Endothelial cell of umbilical vein (primary cell): ENCODE data around the gene UBXN1.

Experiments
- EZH2 ChIP-seq: IDR thresholded peaks from 2 replicates; pipeline ENCODE4 v1.6.1; 2012; ENCODE audit warnings: borderline replicate concordance, low read depth, mild to moderate bottlenecking, moderate library complexity, low read length, inconsistent platforms; ENCODE audit not compliant: severe bottlenecking
- FOS ChIP-seq: IDR thresholded peaks from 2 replicates; pipeline ENCODE4 v1.6.1; 2011; ENCODE audit warnings: mild to moderate bottlenecking, low read length, moderate library complexity, borderline replicate concordance; ENCODE audit not compliant: insufficient read depth
- JUN ChIP-seq: IDR thresholded peaks from 2 replicates; pipeline ENCODE4 v1.6.1; 2011; ENCODE audit warnings: borderline replicate concordance, low read depth; ENCODE audit not compliant: insufficient read length, insufficient read depth
- MYC ChIP-seq: IDR thresholded peaks from one replicate; pipeline ENCODE4 v1.6.1; 2011; ENCODE audit warnings: mild to moderate bottlenecking, low read depth, low read length
- POLR2A ChIP-seq: IDR thresholded peaks from 2 replicates; pipeline ENCODE4 v1.6.1; 2012; ENCODE audit warnings: low read depth, mild to moderate bottlenecking, control low read depth, low read length
- POLR2AphosphoS5 ChIP-seq: IDR thresholded peaks from 2 replicates; pipeline ENCODE4 v1.6.1; 2012; ENCODE audit warnings: low read depth, mild to moderate bottlenecking, control low read depth, low read length, moderate library complexity; ENCODE audit not compliant: insufficient read depth
- TF ChIP-seq, protein P1 (sequence below), 2 donors: IDR thresholded peaks; 1 replicate in 1 of 2; 2 replicates in 1 of 2; pipeline ENCODE4 v1.5.1; 2011; ENCODE audit warnings: low read length in 2 of 2, mild to moderate bottlenecking in 2 of 2, moderate library complexity in 2 of 2, control low read depth in 1 of 2, inconsistent platforms in 1 of 2, low read depth in 1 of 2; ENCODE audit not compliant: insufficient read depth in 1 of 2; ENCODE audit errors: extremely low read depth in 1 of 2
- TF ChIP-seq, protein P2 (sequence below): IDR thresholded peaks from 2 replicates; pipeline ENCODE4 v1.6.1; 2011; ENCODE audit not compliant: insufficient read depth, insufficient read length

DNA sequence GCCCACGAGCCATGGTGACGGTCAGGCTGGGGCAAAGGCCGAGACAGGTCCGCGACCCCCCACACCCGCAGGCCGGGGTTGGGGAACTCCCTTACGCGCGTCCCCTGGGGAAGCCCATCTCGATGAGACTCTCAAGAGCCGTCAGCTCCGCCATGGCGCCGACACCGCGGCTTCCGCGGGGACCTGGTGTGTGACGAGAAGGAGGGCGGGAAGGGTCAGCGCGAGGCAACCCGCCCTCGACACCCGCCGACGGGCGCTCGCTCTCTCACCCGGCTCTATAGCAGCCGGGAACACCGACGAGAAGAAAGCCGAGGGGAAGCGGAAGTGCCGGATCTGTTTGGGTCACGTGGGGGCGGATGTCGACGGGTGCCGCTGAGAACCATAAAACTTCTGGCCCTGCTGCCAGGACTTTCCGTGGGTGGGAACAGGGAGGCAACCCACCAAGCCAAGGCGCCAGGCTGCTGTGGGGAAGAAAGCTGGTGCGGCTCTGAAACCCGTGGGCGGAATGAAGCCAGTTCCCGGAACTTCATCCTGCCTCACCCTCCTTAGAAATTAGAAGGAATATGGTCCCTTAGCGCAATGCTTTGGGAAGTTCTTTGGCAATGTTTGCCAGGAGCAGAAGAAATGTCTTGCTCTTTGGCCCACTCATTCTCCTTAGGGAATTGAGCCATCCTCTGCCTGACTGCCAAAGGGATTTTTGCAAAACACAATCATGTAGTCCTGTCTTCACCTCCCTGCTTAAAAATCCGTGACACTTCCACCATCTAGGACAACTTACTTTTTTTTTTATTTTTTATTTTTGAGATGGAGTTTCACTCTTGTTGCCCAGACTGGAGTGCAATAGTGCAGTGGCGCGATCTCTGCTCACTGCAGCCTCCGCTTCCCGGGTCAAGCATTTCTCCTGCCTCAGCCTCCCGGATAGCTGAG is at the start of gene UBXN1:
- TF ChIP-seq, protein P1, sequence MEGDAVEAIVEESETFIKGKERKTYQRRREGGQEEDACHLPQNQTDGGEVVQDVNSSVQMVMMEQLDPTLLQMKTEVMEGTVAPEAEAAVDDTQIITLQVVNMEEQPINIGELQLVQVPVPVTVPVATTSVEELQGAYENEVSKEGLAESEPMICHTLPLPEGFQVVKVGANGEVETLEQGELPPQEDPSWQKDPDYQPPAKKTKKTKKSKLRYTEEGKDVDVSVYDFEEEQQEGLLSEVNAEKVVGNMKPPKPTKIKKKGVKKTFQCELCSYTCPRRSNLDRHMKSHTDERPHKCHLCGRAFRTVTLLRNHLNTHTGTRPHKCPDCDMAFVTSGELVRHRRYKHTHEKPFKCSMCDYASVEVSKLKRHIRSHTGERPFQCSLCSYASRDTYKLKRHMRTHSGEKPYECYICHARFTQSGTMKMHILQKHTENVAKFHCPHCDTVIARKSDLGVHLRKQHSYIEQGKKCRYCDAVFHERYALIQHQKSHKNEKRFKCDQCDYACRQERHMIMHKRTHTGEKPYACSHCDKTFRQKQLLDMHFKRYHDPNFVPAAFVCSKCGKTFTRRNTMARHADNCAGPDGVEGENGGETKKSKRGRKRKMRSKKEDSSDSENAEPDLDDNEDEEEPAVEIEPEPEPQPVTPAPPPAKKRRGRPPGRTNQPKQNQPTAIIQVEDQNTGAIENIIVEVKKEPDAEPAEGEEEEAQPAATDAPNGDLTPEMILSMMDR (IDR thresholded peaks at IDR 0.05; ENCODE audit: extremely low read depth in 1 of 2, insufficient read depth in 1 of 2, low read depth in 1 of 2, low read length in 2 of 2): no peak
- TF ChIP-seq POLR2A (peak; percentile 84), FOS (no peak), MYC (peak; percentile 26), EZH2 (no peak), POLR2AphosphoS5 (peak; percentile 89), JUN (no peak)
- TF ChIP-seq, protein P2, sequence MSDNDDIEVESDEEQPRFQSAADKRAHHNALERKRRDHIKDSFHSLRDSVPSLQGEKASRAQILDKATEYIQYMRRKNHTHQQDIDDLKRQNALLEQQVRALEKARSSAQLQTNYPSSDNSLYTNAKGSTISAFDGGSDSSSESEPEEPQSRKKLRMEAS: peak; percentile 97
